Measurements from ENCODE around the gene NEU3.
"Not testable (repeated sequence)": the region's sequence is repeated elsewhere in the genome, so short reads cannot be mapped to it uniquely, and the experiment has no call there.

The NEU3 gene

DNA sequence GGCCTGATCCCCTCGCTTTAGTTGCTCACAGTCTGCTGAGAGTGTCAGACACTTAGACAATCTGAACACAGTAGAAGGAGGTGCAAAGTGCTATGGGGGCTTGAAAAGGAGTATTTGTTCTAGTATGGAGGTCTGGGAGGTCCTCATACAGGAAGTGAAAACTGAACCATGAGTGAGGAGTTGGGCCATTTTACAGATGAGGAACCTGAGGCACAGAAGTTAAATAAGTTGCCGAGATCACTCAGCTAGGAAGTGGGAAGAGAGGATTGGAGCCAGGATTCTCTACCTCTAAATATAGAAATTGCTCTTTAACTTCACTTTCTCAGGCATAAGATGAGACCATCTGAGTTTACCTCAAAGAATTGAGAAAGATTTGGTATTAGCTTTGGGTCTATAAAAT is 4.0 kb upstream of the NEU3 start:
- DNase-seq (ENCODE audit: low read depth), result no peak

DNA sequence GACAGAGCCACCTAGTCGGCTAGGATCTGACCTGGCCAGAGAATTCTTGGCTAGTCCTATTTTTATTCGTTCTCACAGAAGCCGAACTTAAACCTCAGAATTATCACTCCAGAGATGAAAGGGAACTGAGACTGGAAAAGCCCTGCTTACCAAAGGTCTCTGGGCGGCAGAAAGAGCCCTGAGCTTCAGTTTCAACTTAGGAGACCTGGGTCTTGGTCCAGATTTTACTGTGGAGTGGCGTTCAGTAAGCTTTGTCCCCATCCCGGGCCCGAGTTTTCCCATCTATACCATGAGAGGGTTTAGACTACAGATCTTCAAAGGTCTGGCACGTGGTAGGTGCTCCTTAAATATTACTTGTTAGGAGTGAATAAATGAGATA is 516 bp downstream of the NEU3 start:
- DNase-seq (ENCODE audit: low read depth), result no peak

GRCh38 chr11:74990150-74990549 is 1.4 kb downstream of the NEU3 start:
- DNase-seq (ENCODE audit: low read depth), result not testable (repeated sequence)

DNA sequence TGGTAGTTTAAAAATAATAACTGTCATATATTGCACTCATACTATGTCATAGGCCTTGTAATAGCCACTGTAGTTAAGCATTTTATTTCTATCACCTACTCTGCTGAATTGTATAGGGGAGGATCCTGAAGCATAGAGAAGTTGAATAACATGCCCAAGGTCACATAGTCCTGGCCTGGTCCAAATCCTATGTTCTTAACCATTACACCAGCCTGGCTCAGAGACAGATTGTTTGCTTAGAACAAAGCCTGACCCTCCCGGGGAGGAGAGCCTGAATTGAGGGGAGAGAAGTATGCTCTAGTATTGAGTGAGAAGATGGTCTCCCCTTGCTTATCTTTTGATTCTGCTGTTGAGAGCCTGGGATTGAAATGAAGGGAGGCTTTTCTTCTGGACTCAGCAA is 2.2 kb downstream of the NEU3 start:
- DNase-seq (ENCODE audit: low read depth), result no peak

DNA sequence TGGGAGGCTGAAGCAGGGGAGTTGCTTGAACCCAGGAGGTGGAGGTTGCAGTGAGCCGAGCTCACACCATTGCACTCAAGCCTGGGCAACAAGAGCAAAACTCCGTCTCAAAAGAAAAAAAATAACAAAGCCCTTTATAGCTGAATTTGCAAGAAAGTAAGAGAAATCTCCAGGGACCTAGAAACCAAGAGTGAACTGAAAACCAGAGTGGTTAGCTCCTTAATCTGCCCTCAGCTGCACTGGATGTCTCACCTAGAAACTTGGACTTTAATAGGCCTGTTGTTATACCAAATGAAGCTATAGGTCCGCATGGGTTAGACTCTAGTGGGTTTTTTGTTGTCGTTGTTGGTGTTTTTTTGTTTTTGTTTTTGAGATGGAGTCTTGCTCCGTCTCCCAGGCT is 4.1 kb downstream of the NEU3 start:
- no peak for DNase-seq (ENCODE audit: low read depth)

DNA sequence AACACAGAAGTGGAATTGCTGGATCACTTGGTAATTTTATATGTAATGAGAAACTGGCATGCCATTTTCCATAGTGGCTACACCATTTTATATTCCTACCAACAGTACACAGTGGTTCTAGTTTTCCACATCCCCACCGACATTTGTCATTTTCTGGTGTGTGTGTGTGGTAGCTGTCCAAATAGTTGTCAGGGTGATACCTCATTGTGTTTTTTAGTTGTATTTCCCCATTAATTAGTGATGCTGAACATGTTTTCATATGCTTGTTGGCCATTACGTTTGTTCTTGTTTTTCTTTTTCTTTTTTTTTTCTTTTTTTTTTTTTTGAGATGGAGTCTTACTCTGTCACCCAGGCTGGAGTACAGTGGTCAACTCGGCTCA is 12.2 kb downstream of the NEU3 start:
- no peak for DNase-seq (ENCODE audit: low read depth)

DNA sequence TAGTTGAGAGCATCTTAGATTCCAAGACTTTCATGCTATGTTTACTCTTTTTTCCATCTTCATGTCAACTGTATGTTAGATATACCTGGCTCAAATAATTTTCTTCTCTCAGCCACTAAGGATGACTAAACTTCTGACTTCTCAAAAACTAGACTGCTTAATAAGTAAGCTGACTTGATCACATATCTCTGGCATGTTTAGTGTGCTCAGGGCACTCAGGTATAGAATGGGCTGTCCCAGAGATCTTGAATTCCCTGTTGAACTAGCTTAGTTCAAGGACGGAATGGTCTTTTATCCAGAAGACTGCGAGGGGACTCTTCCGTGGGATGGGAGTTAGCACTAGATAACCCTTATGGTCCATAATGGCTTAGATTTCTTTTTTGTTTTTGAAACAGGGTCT is 13.0 kb downstream of the NEU3 start:
- DNase-seq (ENCODE audit: low read depth), result no peak

DNA sequence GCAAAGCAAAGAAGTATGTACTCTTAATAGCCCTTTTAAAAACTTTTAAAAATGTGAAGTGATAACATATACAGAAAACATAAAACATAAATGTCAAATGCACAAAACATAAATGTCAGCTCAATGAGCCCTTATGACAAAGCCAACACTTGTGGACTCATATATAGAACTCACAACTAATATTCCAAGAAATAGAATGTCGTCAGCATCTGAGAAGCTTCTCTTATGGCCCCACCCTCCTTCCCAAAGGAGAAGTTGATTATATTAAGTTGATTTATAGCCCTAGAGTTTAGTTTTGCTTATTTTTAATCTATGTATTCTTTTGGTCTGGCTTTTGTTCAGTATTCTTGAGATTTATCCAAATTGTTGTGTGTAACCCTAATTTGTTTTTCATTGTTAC is 13.8 kb downstream of the NEU3 start:
- no peak for DNase-seq (ENCODE audit: low read depth)

GRCh38 chr11:75004215-75004614 is 15.5 kb downstream of the NEU3 start:
- no peak for DNase-seq (ENCODE audit: low read depth)

GRCh38 chr11:75011357-75011756 is 22.6 kb downstream of the NEU3 start:
- no peak for DNase-seq (ENCODE audit: low read depth)

- no peak for DNase-seq (ENCODE audit: low read depth)
These were observed 23.1 kb downstream of the NEU3 start for GRCh38 chr11:75011872-75012271.

GRCh38 chr11:75013051-75013450 is 24.3 kb downstream of the NEU3 start:
- DNase-seq (ENCODE audit: low read depth), result no peak

DNA sequence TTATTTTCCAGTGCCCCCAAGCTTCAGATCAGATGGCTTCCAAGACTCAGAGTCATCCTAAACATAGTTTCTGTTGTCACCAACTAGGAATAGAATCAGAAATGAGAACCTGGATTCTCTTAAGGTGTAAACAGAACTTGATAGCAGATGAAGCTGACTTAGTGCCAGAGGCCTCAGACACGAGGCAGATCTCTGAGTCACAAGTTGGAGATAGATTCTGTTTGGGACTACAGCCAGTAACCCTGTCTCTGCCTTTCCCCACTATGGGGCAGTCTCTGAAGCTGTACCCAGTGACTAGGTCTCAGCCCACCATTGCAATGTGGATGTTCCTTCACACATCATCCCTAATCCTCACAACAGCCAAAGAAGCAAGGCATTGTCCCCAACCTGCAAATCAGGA is 25.4 kb downstream of the NEU3 start:
- no peak for DNase-seq (ENCODE audit: low read depth)

DNA sequence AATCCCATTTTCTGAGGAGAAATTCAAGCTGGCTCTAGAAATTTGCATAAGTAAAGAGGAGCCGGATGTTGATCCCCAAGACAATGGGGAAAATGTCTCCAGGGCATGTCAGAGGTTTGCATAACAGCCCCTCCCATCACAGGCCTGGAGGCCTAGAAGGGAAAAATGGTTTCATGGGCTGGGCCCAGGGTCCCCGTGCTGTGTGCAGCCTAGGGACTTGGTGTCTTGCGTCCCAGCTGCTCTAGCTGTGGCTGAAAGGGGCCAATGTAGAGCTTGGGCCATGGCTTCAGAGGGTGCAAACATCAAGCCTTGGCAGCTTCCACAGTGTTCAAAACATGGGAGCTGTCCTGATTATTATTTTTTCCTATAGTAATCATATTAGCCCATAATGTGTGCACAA is 30.5 kb downstream of the NEU3 start:
- not testable (repeated sequence) for DNase-seq (ENCODE audit: low read depth)

GRCh38 chr11:75020328-75020727 is 31.6 kb downstream of the NEU3 start:
- DNase-seq (ENCODE audit: low read depth), result not testable (repeated sequence)

- no peak for DNase-seq (ENCODE audit: low read depth)
These were observed 33.6 kb downstream of the NEU3 start for GRCh38 chr11:75022296-75022695.

- DNase-seq (ENCODE audit: low read depth), result peak; percentile 23
These were observed 34.1 kb downstream of the NEU3 start for GRCh38 chr11:75022759-75023396.

DNA sequence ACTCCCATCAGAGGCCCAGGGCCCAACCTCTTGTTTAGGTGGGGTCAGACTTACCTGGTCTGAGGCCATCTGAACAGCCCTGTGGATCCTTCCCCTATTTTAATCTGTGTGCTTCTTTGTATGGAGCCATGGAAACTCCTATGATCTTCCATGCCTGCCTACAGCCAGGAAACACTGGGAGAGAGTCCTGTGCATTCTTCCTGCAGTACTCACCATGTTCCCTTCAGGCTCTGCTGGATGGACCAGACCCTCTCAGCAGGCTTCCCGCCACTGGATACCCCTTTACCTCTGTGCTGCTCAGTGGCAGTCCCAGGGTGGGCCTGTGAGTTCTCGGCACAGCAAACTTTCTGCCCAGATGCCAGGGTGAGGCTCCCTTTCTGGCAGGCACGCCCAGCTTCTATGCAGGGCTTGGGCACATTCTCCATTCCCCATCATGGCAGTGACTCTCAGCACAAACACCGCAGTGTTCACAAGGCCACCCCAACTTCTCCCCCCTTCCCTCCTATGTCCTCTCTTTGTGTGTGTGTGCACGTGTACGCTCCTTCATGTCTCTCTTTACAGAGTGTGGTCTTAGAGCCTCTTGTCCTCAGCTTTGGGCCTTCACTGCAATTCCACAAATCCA is 34.8 kb downstream of the NEU3 start:
- no peak for DNase-seq (ENCODE audit: low read depth)

DNA sequence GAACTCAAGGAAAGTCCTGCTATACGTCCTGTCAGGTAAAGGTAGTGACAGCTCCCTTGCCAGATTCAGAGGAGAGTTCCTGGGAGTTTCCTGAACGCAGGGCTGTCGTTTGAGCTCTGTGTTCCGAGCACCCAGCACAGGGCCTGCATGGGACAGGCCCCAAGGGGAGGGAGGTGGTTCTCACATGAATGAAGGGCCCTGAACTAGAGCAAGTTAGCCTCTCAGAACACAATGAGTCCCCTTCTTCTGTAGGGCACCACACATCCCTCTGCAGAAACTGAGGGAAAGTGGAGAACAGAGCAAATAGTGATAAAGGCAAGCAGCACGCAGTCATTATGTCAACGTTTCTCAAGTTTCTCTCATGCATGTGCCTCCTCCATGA is 35.3 kb downstream of the NEU3 start:
- DNase-seq (ENCODE audit: low read depth), result no peak

DNA sequence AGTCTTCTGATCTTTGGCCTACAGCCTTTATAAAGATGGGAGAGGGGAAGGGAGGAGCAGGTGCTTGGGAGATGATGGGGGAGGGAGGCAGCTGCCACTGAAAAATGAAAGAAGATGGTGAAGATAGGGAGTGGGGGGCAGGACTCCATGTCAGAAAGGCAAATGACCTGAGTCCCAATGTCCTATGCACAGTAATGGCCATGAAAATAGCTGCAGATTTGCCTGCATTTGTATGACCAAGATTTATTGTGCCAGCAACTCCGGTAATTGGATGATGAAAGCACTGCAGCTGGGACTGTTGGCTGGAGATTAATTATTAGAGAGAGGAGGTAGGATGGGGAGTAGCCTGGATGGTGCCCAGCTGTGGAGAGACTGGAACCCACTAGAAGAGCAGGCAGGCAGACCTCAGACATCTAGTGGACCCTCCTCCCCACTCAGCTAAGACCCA is 36.1 kb downstream of the NEU3 start:
- no peak for DNase-seq (ENCODE audit: low read depth)

DNA sequence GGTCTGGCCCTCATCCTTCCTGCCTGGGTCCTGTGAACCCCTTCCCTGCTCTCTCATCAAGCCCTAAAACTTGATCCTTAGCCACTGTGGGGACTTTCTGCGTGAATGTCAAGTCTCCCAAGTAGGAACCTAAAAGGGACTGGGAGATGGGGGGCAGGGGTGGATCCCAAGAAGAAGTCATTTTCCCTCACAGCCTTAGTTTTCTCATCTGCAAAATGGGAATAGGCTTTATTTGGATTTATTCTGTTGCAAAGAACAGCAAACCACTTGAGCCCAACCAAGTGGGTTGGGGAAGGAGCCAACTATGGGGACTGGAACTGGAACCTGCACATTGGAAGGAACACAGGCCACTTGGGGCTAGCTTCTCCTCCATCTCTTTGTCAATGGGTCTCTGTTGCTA is 36.8 kb downstream of the NEU3 start:
- DNase-seq (ENCODE audit: low read depth), result no peak

DNA sequence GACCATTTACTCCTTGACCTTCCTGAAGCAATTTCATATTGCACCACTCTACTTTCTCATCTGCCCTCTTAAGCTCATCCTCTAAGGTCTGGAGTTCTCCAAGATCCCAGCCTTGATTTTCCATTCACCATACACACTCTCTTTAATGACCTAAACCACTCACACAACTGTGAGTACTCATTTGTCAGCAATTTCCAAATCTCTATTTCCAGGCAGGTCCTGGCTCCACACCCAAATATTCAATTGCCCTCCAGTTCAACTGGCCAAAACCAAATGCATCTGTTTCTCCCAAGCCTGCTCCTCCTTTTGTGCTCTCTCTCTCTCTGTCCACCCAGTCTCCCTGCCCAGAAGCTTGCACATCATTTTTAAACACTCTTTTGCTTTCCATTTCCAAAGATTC is 39.6 kb downstream of the NEU3 start:
- no peak for DNase-seq (ENCODE audit: low read depth)

- DNase-seq (ENCODE audit: low read depth), result no peak
These were observed 40.0 kb downstream of the NEU3 start for GRCh38 chr11:75028724-75029123.
